GM19372 (cell line): Measurements from ENCODE around the gene EMID1.

Source experiments
- ATAC-seq: cut with Tn5 transposase; IDR thresholded peaks from one replicate; pipeline ENCODE4 v1.9.1; 2021; ENCODE audit warnings: mild to moderate bottlenecking, low read depth, moderate library complexity; ENCODE audit not compliant: unreplicated experiment

Gene EMID1

GRCh38 chr22:29258407-29259252, 52.9 kb downstream of the EMID1 start:
- ATAC-seq = no peak

- ATAC-seq = no peak
These were observed 53.7 kb downstream of the EMID1 start for GRCh38 chr22:29259253-29259899.

GRCh38 chr22:29260031-29260560, 54.4 kb downstream of the EMID1 start:
- ATAC-seq = no peak

GRCh38 chr22:29260601-29261315, 55.1 kb downstream of the EMID1 start:
- ATAC-seq = no peak

- no peak for ATAC-seq
These were observed 58.1 kb downstream of the EMID1 start for GRCh38 chr22:29263791-29264276.

GRCh38 chr22:29265305-29265704, 59.6 kb downstream of the EMID1 start:
- ATAC-seq = no peak

GRCh38 chr22:29265929-29266328, 60.2 kb downstream of the EMID1 start:
- no peak for ATAC-seq

GRCh38 chr22:29266564-29267461, 61.1 kb downstream of the EMID1 start:
- ATAC-seq = no peak

- ATAC-seq = no peak
These were observed 61.8 kb downstream of the EMID1 start for GRCh38 chr22:29267462-29267857.

GRCh38 chr22:29267858-29268510, 62.3 kb downstream of the EMID1 start, which contains the start of the genes EWSR1 and RHBDD3:
Gene EWSR1 (plus strand): TSS chr22:29268268. CDS start chr22:29268337, 69 bp downstream.
Gene RHBDD3 (minus strand): TSS chr22:29267981. CDS start chr22:29265626, 2,355 bp downstream.
- peak; percentile 80 for ATAC-seq

GRCh38 chr22:29268511-29269229, 63.0 kb downstream of the EMID1 start:
- ATAC-seq = peak; percentile 10

- ATAC-seq = no peak
These were observed 63.5 kb downstream of the EMID1 start for GRCh38 chr22:29269230-29269604.

- ATAC-seq = no peak
These were observed 64.2 kb downstream of the EMID1 start for GRCh38 chr22:29269731-29270474.

- ATAC-seq = no peak
These were observed 65.0 kb downstream of the EMID1 start for GRCh38 chr22:29270475-29271271.

- no peak for ATAC-seq
These were observed 66.9 kb downstream of the EMID1 start for GRCh38 chr22:29272624-29273023.

GRCh38 chr22:29275167-29275566, 69.5 kb downstream of the EMID1 start:
- ATAC-seq = no peak
